ENCODE results near the gene BTBD9.

DNA sequence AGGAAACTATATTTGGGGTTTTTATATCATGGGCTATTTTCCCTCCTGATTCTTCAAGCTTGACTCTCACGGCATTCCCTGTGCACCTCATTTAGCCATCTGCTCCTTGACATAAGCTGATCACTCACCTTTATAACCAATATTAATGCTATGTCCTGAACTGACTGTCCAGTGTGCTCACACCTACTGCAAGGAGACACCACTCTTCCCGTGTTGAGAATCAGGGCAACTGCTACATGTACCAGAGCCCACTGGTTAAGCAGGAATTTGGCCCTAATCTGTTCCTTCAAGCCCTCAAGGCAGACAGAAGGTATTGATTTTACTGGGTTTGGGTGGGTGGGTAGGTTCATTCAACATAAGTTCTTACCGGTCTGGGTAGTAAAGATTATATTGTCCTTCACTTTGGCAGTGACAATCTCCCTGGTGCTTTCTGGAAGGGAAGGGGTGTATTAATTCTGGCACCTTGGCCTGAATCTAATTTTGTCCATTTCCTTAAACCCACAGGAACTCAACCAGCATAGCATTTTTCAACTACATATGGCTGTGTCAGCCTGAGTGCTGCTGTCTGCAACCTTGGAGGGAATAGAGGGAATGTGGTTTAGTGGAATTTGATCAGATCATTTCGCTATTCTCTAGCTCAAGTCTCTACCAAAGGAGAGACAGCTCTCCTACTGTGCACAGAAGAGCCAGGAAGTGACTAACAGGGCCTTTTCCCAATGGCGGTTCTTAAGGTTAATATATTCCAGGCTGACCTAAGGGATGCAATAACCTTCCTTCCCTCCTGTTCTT lies 293.2 kb downstream of the BTBD9 start:
- TF ChIP-seq, protein P1, sequence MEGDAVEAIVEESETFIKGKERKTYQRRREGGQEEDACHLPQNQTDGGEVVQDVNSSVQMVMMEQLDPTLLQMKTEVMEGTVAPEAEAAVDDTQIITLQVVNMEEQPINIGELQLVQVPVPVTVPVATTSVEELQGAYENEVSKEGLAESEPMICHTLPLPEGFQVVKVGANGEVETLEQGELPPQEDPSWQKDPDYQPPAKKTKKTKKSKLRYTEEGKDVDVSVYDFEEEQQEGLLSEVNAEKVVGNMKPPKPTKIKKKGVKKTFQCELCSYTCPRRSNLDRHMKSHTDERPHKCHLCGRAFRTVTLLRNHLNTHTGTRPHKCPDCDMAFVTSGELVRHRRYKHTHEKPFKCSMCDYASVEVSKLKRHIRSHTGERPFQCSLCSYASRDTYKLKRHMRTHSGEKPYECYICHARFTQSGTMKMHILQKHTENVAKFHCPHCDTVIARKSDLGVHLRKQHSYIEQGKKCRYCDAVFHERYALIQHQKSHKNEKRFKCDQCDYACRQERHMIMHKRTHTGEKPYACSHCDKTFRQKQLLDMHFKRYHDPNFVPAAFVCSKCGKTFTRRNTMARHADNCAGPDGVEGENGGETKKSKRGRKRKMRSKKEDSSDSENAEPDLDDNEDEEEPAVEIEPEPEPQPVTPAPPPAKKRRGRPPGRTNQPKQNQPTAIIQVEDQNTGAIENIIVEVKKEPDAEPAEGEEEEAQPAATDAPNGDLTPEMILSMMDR (conservative IDR thresholded peaks at IDR 0.05; ENCODE audit: low read depth, low read length): no peak
- no peak for TF ChIP-seq EZH2 (IDR thresholded peaks at IDR 0.05; ENCODE audit: low read length, unreplicated experiment)

Data from PC-3 (cell line).